GM23338 (cell line): ENCODE measurements around the gene DDC. TPM values are rescaled to one million over a fixed set of nuclear protein-coding genes. Genes with fewer than 3 reads are reported as not detected.

Source experiments
- ATAC-seq: fragments of 200-7000 bp; cut with Tn5 transposase; 3 replicates; pipeline ENCODE4 v1.9.1; 2020
- DNase-seq: peaks from one replicate; pipeline ENCODE4 v3.0.0-alpha.2; 2015; ENCODE audit warnings: low spot score
- H2AFZ ChIP-seq: fragments of 200-600 bp; sonication (generic); 2 replicates; pipeline ENCODE4 v1.8.0; 2016; ENCODE audit warnings: antibody characterized with exemption, mild to moderate bottlenecking, moderate library complexity
- H3F3A ChIP-seq: fragments of 200-600 bp; sonication (generic); replicated peaks from 2 replicates; pipeline ENCODE4 v1.8.0; 2017; ENCODE audit warnings: antibody characterized with exemption, mixed run types, low read depth
- H3K27ac ChIP-seq: fragments of 200-600 bp; sonication (generic); 2 replicates; pipeline ENCODE4 v1.6.1; 2016; ENCODE audit warnings: low read depth
- H3K27me3 ChIP-seq: fragments of 200-600 bp; sonication (generic); 2 replicates; pipeline ENCODE4 v1.8.0; 2016; ENCODE audit warnings: mild to moderate bottlenecking, mixed run types, moderate library complexity; ENCODE audit not compliant: insufficient read depth
- H3K36me3 ChIP-seq: fragments of 200-600 bp; sonication (generic); 2 replicates; pipeline ENCODE4 v1.8.0; 2016; ENCODE audit warnings: mild to moderate bottlenecking; ENCODE audit not compliant: insufficient read depth
- H3K4me1 ChIP-seq: fragments of 200-600 bp; sonication (generic); 2 replicates; pipeline ENCODE4 v1.8.0; 2016; ENCODE audit warnings: mild to moderate bottlenecking, moderate library complexity; ENCODE audit not compliant: insufficient read depth
- H3K4me2 ChIP-seq: fragments of 200-600 bp; sonication (generic); 2 replicates; pipeline ENCODE4 v1.7.1; 2017; ENCODE audit warnings: mixed run types
- H3K4me3 ChIP-seq: fragments of 200-600 bp; sonication (generic); 2 replicates; pipeline ENCODE4 v1.6.1; 2016; ENCODE audit warnings: mixed run types
- H3K79me2 ChIP-seq: fragments of 200-600 bp; sonication (generic); replicated peaks from 2 replicates; pipeline ENCODE4 v1.8.0; 2017; ENCODE audit warnings: mild to moderate bottlenecking; ENCODE audit not compliant: insufficient read depth
- H3K9me2 ChIP-seq: fragments of 200-600 bp; sonication (generic); 2 replicates; pipeline ENCODE4 v1.8.0; 2017; ENCODE audit not compliant: insufficient read depth
- H4K20me1 ChIP-seq: fragments of 200-600 bp; sonication (generic); replicated peaks from 2 replicates; pipeline ENCODE4 v1.8.0; 2017; ENCODE audit warnings: mild to moderate bottlenecking; ENCODE audit not compliant: insufficient read depth
- H3K27ac Mint-ChIP-seq: 2 replicates; pipeline ENCODE4 v1.8.0; 2020; ENCODE audit warnings: inconsistent platforms, mild to moderate bottlenecking, moderate library complexity, mixed read lengths
- H3K27me3 Mint-ChIP-seq: 3 replicates; pipeline ENCODE4 v1.8.0; 2022; ENCODE audit warnings: low read depth, mild to moderate bottlenecking, moderate library complexity, mixed read lengths, inconsistent platforms; ENCODE audit not compliant: insufficient read depth, poor library complexity
- H3K36me3 Mint-ChIP-seq: 3 replicates; pipeline ENCODE4 v1.8.0; 2021; ENCODE audit warnings: low read depth, mild to moderate bottlenecking, inconsistent platforms, moderate library complexity, mixed read lengths
- H3K4me1 Mint-ChIP-seq: 3 replicates; pipeline ENCODE4 v1.8.0; 2020; ENCODE audit warnings: mild to moderate bottlenecking, inconsistent platforms, mixed read lengths
- H3K4me3 Mint-ChIP-seq: 3 replicates; pipeline ENCODE4 v1.8.0; 2021; ENCODE audit warnings: moderate library complexity, mild to moderate bottlenecking, inconsistent platforms, mixed read lengths
- H3K9me3 Mint-ChIP-seq: 3 replicates; pipeline ENCODE4 v1.8.0; 2020; ENCODE audit warnings: moderate library complexity, mild to moderate bottlenecking, inconsistent platforms, mixed read lengths
- CREB1 ChIP-seq: fragments of 250-450 bp; sonication (Bioruptor Pico); IDR thresholded peaks from 2 replicates; pipeline ENCODE4 v1.5.0; 2020; ENCODE audit warnings: low read depth, mild to moderate bottlenecking, moderate library complexity
- EZH2 ChIP-seq: fragments of 200-600 bp; sonication (generic); IDR thresholded peaks from one replicate; pipeline ENCODE4 v1.8.0; 2017; ENCODE audit warnings: antibody characterized with exemption, mild to moderate bottlenecking, low read depth; ENCODE audit not compliant: unreplicated experiment
- EZH2phosphoT487 ChIP-seq: fragments of 200-600 bp; sonication (generic); IDR thresholded peaks from one replicate; pipeline ENCODE4 v1.8.1; 2018; ENCODE audit warnings: antibody characterized with exemption; ENCODE audit not compliant: unreplicated experiment
- JUNB ChIP-seq: IDR thresholded peaks from one replicate; pipeline ENCODE4 v1.6.1; 2016; ENCODE audit warnings: antibody characterized with exemption; ENCODE audit not compliant: unreplicated experiment
- NANOG ChIP-seq: IDR thresholded peaks from 2 replicates; pipeline ENCODE4 v1.6.1; 2016; ENCODE audit warnings: antibody characterized with exemption, borderline replicate concordance
- POLR2AphosphoS5 ChIP-seq: IDR thresholded peaks from 2 replicates; pipeline ENCODE4 v1.6.1; 2016; ENCODE audit warnings: antibody characterized with exemption, low read depth
- STAT1 ChIP-seq: IDR thresholded peaks from one replicate; pipeline ENCODE4 v1.6.1; 2016; ENCODE audit warnings: antibody characterized with exemption; ENCODE audit not compliant: unreplicated experiment
- ZNF114 ChIP-seq: fragments of 250-450 bp; sonication (Bioruptor Pico); IDR thresholded peaks from 2 replicates; pipeline ENCODE4 v1.5.0; 2020; ENCODE audit warnings: mild to moderate bottlenecking, moderate library complexity
- ZNF331 ChIP-seq: fragments of 250-450 bp; sonication (Bioruptor Pico); IDR thresholded peaks from 2 replicates; pipeline ENCODE4 v1.5.0; 2020; ENCODE audit warnings: low read depth, mild to moderate bottlenecking, moderate library complexity
- polyA plus RNA-seq: library from polyadenylated mRNA; unstranded; fragments of >200 nt; fragmentation: Nextera tagmentation; extraction: Ambion mirVana; gene quantifications from 2 replicates; pipeline ENCODE4 v1.2.1, GENCODE V29; 2016
- total RNA-seq: library from RNA; depleted of rRNA; stranded (reverse); fragments of >200 nt; shearing (Covaris generic); gene quantifications from 2 replicates; pipeline ENCODE4 v1.2.3, GENCODE V29; 2014
- TF ChIP-seq, protein P1 (sequence below): fragments of 250-450 bp; sonication (Bioruptor Pico); IDR thresholded peaks from 2 replicates; pipeline ENCODE4 v1.5.0; 2020; ENCODE audit warnings: mild to moderate bottlenecking, moderate library complexity
- TF ChIP-seq, protein P2 (sequence below), 2 experiments: fragments of 200-600 bp in 1 of 2; sonication (generic) in 1 of 2; conservative IDR thresholded peaks; 2 replicates each; pipeline versions ENCODE4 v1.5.1 to v1.6.1; 2016 to 2017; ENCODE audit warnings: antibody characterized with exemption in 2 of 2, low read depth in 2 of 2, mild to moderate bottlenecking in 2 of 2, moderate library complexity in 1 of 2
- TF ChIP-seq, protein P3 (sequence below): IDR thresholded peaks from 2 replicates; pipeline ENCODE4 v1.6.1; 2016; ENCODE audit warnings: antibody characterized with exemption
- TF ChIP-seq, protein P4 (sequence below): IDR thresholded peaks from one replicate; pipeline ENCODE4 v1.6.1; 2018; ENCODE audit warnings: antibody characterized with exemption; ENCODE audit not compliant: unreplicated experiment

The DDC gene
- total and polyA plus RNA-seq, 2 experiments from 2014 or later, result not detected

DNA sequence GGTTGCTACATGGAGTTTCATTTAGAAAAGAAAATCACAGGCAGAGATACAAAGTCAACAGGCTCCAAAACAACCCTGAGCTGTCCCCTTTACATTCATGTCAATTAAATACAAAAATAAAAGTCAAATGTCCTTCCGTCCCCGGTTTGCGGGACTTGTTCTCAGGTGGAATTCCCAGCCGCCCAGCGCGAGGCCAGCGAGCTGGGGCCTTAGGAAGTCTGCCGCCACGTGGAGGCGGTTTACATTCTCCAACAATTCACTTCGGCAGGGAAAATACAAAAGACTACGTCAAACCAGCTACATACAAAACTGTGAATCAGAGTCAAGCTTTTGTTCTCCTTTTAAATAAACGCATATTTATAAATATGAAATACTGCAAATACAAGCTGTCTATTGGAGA lies 25.3 kb upstream of the DDC start:
- TF ChIP-seq, protein P1, sequence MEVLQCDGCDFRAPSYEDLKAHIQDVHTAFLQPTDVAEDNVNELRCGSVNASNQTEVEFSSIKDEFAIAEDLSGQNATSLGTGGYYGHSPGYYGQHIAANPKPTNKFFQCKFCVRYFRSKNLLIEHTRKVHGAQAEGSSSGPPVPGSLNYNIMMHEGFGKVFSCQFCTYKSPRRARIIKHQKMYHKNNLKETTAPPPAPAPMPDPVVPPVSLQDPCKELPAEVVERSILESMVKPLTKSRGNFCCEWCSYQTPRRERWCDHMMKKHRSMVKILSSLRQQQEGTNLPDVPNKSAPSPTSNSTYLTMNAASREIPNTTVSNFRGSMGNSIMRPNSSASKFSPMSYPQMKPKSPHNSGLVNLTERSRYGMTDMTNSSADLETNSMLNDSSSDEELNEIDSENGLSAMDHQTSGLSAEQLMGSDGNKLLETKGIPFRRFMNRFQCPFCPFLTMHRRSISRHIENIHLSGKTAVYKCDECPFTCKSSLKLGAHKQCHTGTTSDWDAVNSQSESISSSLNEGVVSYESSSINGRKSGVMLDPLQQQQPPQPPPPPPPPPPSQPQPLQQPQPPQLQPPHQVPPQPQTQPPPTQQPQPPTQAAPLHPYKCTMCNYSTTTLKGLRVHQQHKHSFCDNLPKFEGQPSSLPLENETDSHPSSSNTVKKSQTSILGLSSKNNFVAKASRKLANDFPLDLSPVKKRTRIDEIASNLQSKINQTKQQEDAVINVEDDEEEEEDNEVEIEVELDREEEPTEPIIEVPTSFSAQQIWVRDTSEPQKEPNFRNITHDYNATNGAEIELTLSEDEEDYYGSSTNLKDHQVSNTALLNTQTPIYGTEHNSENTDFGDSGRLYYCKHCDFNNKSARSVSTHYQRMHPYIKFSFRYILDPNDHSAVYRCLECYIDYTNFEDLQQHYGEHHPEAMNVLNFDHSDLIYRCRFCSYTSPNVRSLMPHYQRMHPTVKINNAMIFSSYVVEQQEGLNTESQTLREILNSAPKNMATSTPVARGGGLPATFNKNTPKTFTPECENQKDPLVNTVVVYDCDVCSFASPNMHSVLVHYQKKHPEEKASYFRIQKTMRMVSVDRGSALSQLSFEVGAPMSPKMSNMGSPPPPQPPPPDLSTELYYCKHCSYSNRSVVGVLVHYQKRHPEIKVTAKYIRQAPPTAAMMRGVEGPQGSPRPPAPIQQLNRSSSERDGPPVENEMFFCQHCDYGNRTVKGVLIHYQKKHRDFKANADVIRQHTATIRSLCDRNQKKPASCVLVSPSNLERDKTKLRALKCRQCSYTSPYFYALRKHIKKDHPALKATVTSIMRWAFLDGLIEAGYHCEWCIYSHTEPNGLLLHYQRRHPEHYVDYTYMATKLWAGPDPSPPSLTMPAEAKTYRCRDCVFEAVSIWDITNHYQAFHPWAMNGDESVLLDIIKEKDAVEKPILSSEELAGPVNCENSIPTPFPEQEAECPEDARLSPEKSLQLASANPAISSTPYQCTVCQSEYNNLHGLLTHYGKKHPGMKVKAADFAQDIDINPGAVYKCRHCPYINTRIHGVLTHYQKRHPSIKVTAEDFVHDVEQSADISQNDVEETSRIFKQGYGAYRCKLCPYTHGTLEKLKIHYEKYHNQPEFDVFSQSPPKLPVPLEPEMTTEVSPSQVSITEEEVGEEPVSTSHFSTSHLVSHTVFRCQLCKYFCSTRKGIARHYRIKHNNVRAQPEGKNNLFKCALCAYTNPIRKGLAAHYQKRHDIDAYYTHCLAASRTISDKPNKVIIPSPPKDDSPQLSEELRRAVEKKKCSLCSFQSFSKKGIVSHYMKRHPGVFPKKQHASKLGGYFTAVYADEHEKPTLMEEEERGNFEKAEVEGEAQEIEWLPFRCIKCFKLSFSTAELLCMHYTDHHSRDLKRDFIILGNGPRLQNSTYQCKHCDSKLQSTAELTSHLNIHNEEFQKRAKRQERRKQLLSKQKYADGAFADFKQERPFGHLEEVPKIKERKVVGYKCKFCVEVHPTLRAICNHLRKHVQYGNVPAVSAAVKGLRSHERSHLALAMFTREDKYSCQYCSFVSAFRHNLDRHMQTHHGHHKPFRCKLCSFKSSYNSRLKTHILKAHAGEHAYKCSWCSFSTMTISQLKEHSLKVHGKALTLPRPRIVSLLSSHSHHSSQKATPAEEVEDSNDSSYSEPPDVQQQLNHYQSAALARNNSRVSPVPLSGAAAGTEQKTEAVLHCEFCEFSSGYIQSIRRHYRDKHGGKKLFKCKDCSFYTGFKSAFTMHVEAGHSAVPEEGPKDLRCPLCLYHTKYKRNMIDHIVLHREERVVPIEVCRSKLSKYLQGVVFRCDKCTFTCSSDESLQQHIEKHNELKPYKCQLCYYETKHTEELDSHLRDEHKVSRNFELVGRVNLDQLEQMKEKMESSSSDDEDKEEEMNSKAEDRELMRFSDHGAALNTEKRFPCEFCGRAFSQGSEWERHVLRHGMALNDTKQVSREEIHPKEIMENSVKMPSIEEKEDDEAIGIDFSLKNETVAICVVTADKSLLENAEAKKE (CRISPR knock-in tag), result no peak
- TF ChIP-seq ZNF331 (CRISPR knock-in tag) (no peak), CREB1 (CRISPR knock-in tag) (no peak), JUNB (no peak), NANOG (no peak), ZNF114 (CRISPR knock-in tag) (no peak), EZH2phosphoT487 (no peak), POLR2AphosphoS5 (no peak), EZH2 (no peak), STAT1 (no peak)
- TF ChIP-seq, protein P2, sequence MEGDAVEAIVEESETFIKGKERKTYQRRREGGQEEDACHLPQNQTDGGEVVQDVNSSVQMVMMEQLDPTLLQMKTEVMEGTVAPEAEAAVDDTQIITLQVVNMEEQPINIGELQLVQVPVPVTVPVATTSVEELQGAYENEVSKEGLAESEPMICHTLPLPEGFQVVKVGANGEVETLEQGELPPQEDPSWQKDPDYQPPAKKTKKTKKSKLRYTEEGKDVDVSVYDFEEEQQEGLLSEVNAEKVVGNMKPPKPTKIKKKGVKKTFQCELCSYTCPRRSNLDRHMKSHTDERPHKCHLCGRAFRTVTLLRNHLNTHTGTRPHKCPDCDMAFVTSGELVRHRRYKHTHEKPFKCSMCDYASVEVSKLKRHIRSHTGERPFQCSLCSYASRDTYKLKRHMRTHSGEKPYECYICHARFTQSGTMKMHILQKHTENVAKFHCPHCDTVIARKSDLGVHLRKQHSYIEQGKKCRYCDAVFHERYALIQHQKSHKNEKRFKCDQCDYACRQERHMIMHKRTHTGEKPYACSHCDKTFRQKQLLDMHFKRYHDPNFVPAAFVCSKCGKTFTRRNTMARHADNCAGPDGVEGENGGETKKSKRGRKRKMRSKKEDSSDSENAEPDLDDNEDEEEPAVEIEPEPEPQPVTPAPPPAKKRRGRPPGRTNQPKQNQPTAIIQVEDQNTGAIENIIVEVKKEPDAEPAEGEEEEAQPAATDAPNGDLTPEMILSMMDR (conservative IDR thresholded peaks at IDR 0.05; ENCODE audit: low read depth in 2 of 2), result no peak
- TF ChIP-seq, protein P3, sequence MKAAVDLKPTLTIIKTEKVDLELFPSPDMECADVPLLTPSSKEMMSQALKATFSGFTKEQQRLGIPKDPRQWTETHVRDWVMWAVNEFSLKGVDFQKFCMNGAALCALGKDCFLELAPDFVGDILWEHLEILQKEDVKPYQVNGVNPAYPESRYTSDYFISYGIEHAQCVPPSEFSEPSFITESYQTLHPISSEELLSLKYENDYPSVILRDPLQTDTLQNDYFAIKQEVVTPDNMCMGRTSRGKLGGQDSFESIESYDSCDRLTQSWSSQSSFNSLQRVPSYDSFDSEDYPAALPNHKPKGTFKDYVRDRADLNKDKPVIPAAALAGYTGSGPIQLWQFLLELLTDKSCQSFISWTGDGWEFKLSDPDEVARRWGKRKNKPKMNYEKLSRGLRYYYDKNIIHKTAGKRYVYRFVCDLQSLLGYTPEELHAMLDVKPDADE, result no peak
- TF ChIP-seq, protein P4, sequence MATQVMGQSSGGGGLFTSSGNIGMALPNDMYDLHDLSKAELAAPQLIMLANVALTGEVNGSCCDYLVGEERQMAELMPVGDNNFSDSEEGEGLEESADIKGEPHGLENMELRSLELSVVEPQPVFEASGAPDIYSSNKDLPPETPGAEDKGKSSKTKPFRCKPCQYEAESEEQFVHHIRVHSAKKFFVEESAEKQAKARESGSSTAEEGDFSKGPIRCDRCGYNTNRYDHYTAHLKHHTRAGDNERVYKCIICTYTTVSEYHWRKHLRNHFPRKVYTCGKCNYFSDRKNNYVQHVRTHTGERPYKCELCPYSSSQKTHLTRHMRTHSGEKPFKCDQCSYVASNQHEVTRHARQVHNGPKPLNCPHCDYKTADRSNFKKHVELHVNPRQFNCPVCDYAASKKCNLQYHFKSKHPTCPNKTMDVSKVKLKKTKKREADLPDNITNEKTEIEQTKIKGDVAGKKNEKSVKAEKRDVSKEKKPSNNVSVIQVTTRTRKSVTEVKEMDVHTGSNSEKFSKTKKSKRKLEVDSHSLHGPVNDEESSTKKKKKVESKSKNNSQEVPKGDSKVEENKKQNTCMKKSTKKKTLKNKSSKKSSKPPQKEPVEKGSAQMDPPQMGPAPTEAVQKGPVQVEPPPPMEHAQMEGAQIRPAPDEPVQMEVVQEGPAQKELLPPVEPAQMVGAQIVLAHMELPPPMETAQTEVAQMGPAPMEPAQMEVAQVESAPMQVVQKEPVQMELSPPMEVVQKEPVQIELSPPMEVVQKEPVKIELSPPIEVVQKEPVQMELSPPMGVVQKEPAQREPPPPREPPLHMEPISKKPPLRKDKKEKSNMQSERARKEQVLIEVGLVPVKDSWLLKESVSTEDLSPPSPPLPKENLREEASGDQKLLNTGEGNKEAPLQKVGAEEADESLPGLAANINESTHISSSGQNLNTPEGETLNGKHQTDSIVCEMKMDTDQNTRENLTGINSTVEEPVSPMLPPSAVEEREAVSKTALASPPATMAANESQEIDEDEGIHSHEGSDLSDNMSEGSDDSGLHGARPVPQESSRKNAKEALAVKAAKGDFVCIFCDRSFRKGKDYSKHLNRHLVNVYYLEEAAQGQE, result no peak
- Histone ChIP-seq H3K4me2 (no peak overlapping the region), H3K27ac (peak overlapping the region; percentile 39; the same call in 1 of the 2 replicates), H3K36me3 (0 out of 2 replicates have a peak, but pooled peaks cover 7% of the 10 kb centered on the region), H4K20me1 (no peaks in the 10 kb centered on the region), H3K27me3 (no peaks in the 10 kb centered on the region), H3K4me3 (no peak overlapping the region), H3K79me2 (no peaks in the 10 kb centered on the region), H3K9me2 (0 out of 2 replicates have a peak, but pooled peaks cover 3% of the 10 kb centered on the region), H2AFZ (no peak overlapping the region), H3F3A (no peaks in the 10 kb centered on the region), H3K4me1 (no peaks in the 10 kb centered on the region)
- DNase-seq (peak; percentile 12), ATAC-seq (no peak)
- Mint-ChIP-seq H3K9me3 (no peaks in the 10 kb centered on the region), H3K4me1 (no peaks in the 10 kb centered on the region), H3K27ac (no peak overlapping the region), H3K4me3 (no peak overlapping the region), H3K27me3 (peaks cover 8% of the 10 kb centered on the region), H3K36me3 (peaks cover 51% of the 10 kb centered on the region)
